ENCODE data around the gene EPN2.

- TF ChIP-seq CTCF (IDR thresholded peaks at IDR 0.05) (no peak), POLR2A (IDR thresholded peaks at IDR 0.05) (no peak)
These were observed 105.6 kb downstream of the EPN2 start for GRCh38 chr17:19342611-19343255.
